H1 (cell line): ENCODE data around the gene PPEF2. TPM values are rescaled to one million over a fixed set of nuclear protein-coding genes. Genes with fewer than 3 reads are reported as not detected.

Source experiments
- ASH2L ChIP-seq: fragments of 200-600, 300-600 bp; sonication (generic); IDR thresholded peaks from one replicate; pipeline ENCODE4 v1.7.1; 2017; ENCODE audit warnings: low read length
- ATF3 ChIP-seq: IDR thresholded peaks from 2 replicates; pipeline ENCODE4 v1.6.1; 2011; ENCODE audit warnings: low read depth, mild to moderate bottlenecking, low read length; ENCODE audit not compliant: insufficient read depth
- CHD7 ChIP-seq: fragments of 300-600 bp; sonication (generic); IDR thresholded peaks from 2 replicates; pipeline ENCODE4 v1.7.1; 2012; ENCODE audit warnings: low read length, moderate library complexity, mild to moderate bottlenecking, inconsistent platforms; ENCODE audit not compliant: insufficient replicate concordance
- CTCF ChIP-seq, 3 experiments: IDR thresholded peaks; 1 replicate in 2 of 3; 2 replicates in 1 of 3; pipeline versions ENCODE4 v1.5.1 to v1.6.1; 2011; ENCODE audit warnings: low read length in 3 of 3, mild to moderate bottlenecking in 3 of 3, inconsistent platforms in 2 of 3, low read depth in 1 of 3, moderate library complexity in 1 of 3; ENCODE audit not compliant: insufficient read depth in 1 of 3; ENCODE audit errors: control extremely low read depth in 1 of 3
- GTF2F1 ChIP-seq: IDR thresholded peaks from 2 replicates; pipeline ENCODE4 v1.6.1; 2012; ENCODE audit warnings: low read depth, low read length, improper control_type of control experiment, borderline replicate concordance
- POLR2AphosphoS5 ChIP-seq: IDR thresholded peaks from 2 replicates; pipeline ENCODE4 v1.6.1; 2011; ENCODE audit warnings: low read depth, low read length
- SIX5 ChIP-seq: IDR thresholded peaks from 2 replicates; pipeline ENCODE4 v1.6.1; 2011; ENCODE audit warnings: mild to moderate bottlenecking, low read depth, low read length
- SRF ChIP-seq: IDR thresholded peaks from 2 replicates; pipeline ENCODE4 v1.6.1; 2011; ENCODE audit warnings: mild to moderate bottlenecking, low read depth, low read length, moderate library complexity
- TCF12 ChIP-seq: IDR thresholded peaks from 2 replicates; pipeline ENCODE4 v1.6.1; 2011; ENCODE audit warnings: low read depth, mild to moderate bottlenecking, low read length
- polyA plus RNA-seq, 7 experiments: library from polyadenylated mRNA; depleted of rRNA in 3 of 7; stranded (reverse) in 5 of 7; unstranded in 2 of 7; fragments of >200 nt in 5 of 7; fragments of 200-250 nt in 2 of 7; gene quantifications; 1 replicate in 5 of 7; 2 replicates in 1 of 7; 4 replicates in 1 of 7; pipeline versions ENCODE4 v1.2.1 to v1.2.3, GENCODE V29; 2011 to 2013; ENCODE audit warnings: missing spikeins in 2 of 7, mixed read lengths in 2 of 7
- total RNA-seq: library from RNA; stranded (reverse); fragmentation: NEBNext Ultra II Directional; extraction: Animal tissue kit (Norgen Biotek cat#: 25700); gene quantifications from 2 replicates; pipeline ENCODE4 v1.2.1, GENCODE V29; 2021

The PPEF2 gene
- total and polyA plus RNA-seq, 2 of the 8 experiments (the other 6 are each of a cell fraction or from before 2014, with no cell fraction given): not detected

- no peak for TF ChIP-seq CHD7
- TF ChIP-seq GTF2F1: no peak
- no peak for TF ChIP-seq SRF
- no peak for TF ChIP-seq SIX5
- TF ChIP-seq POLR2AphosphoS5: no peak
- TF ChIP-seq CTCF (IDR thresholded peaks at IDR 0.05; ENCODE audit: control extremely low read depth in 1 of 3, insufficient read depth in 1 of 3, low read depth in 1 of 3, low read length in 3 of 3): no peak
- no peak for TF ChIP-seq ATF3
- TF ChIP-seq TCF12: no peak
- no peak for TF ChIP-seq ASH2L
These were observed 20.3 kb upstream of the PPEF2 start (continued) for GRCh38 chr4:75922588-75922987.
